IMR-90 (cell line): ENCODE measurements around the gene FNDC4.

Source experiments
- BHLHE40 ChIP-seq: fragments of 150-350 bp; IDR thresholded peaks from 2 replicates; pipeline ENCODE4 v1.6.1; 2016; ENCODE audit warnings: mild to moderate bottlenecking, low read depth, low read length
- CEBPB ChIP-seq: IDR thresholded peaks from 2 replicates; pipeline ENCODE4 v1.6.1; 2012; ENCODE audit warnings: low read depth, low read length, improper control_type of control experiment
- POLR2A ChIP-seq: IDR thresholded peaks from 2 replicates; pipeline ENCODE4 v1.6.1; 2012; ENCODE audit warnings: mild to moderate bottlenecking, low read depth, low read length
- RAD21 ChIP-seq: IDR thresholded peaks from 2 replicates; pipeline ENCODE4 v1.6.1; 2012; ENCODE audit warnings: low read length, improper control_type of control experiment
- RFX5 ChIP-seq: IDR thresholded peaks from 2 replicates; pipeline ENCODE4 v1.8.0; 2012; ENCODE audit warnings: low read depth, mild to moderate bottlenecking, low read length, moderate library complexity
- SMC3 ChIP-seq: fragments of 150-350 bp; IDR thresholded peaks from 2 replicates; pipeline ENCODE4 v1.6.1; 2016; ENCODE audit warnings: low read depth, mild to moderate bottlenecking, antibody characterized with exemption, low read length, moderate library complexity
- TF ChIP-seq, protein P1 (sequence below): conservative IDR thresholded peaks from 2 replicates; pipeline ENCODE4 v1.5.1; 2012; ENCODE audit warnings: mild to moderate bottlenecking, low read depth, low read length, improper control_type of control experiment

DNA sequence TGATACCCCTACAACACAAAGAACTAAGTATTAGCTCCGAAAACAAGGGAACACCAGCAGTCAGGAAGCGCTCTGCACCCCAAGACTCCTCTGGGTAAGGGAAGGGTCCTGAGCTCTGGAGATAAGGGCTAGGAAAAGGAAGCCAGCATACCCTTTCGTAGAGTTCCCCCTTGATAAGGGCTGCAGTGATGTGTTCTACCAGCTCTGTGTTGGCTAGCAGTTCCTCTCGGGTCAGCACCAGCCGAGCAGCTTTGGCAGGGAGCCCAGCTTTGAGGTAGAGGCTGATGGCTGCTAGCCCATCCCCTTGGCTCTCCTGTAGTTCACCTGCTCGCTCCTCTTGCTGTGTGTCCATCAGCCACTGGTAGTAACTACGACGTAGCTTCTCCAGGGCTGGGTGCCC, 33.9 kb downstream of the FNDC4 start:
- TF ChIP-seq BHLHE40 = no peak
- TF ChIP-seq, protein P1, sequence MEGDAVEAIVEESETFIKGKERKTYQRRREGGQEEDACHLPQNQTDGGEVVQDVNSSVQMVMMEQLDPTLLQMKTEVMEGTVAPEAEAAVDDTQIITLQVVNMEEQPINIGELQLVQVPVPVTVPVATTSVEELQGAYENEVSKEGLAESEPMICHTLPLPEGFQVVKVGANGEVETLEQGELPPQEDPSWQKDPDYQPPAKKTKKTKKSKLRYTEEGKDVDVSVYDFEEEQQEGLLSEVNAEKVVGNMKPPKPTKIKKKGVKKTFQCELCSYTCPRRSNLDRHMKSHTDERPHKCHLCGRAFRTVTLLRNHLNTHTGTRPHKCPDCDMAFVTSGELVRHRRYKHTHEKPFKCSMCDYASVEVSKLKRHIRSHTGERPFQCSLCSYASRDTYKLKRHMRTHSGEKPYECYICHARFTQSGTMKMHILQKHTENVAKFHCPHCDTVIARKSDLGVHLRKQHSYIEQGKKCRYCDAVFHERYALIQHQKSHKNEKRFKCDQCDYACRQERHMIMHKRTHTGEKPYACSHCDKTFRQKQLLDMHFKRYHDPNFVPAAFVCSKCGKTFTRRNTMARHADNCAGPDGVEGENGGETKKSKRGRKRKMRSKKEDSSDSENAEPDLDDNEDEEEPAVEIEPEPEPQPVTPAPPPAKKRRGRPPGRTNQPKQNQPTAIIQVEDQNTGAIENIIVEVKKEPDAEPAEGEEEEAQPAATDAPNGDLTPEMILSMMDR = no peak
- no peak for TF ChIP-seq CEBPB
- TF ChIP-seq POLR2A = no peak
- TF ChIP-seq RFX5 = no peak
- no peak for TF ChIP-seq SMC3
- no peak for TF ChIP-seq RAD21
